ENCODE results near the gene EIF2AK2. TPM values are rescaled to one million over a fixed set of nuclear protein-coding genes. Genes with fewer than 3 reads are reported as not detected.

The EIF2AK2 gene
- total and polyA plus RNA-seq, 12 donors = 5.6 to 48.5 (median 33.6) TPM

DNA sequence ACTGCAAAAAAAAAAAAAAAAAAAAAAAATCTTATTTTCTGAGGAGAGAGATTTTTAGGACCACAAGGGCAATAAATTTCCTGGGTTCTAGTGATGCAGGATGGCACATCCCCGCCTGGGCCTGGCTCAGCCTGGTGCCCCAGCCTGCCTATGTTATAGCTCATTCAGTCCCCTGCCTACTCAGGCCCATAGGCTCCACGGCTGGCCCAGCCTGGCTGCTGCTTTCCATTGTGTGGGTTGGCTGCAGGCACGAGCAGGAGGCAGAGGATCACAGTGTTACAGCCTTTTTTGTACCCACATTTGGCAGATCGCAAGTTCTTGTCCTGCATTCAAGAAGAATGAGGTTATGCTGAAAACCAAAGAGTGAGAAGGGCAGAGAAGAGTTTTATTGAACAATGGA is 34.5 kb upstream of the EIF2AK2 start:
- Histone ChIP-seq H3K27me3 (no peaks in the 10 kb centered on the region), H3K4me1 (replicated peaks in 1 of 2) (peaks cover 10 to 13% of the 10 kb centered on the region in 2 donors), H3K9me3 (replicated peaks in 1 of 3) (no peaks in the 10 kb centered on the region), H3K27ac (no peak overlapping the region), H3K36me3 (replicated peaks in 1 of 2) (no peaks in the 10 kb centered on the region), H3K4me3 (no peak overlapping the region)
- DNase-seq = no peak
- WGBS, 4 donors = 84 to 89% (median 87%) methylated on average over 4 of the region's 4 CpGs
- intact Hi-C loops (cut with DNase I) = no loop called here
- no peak for TF ChIP-seq POLR2A (IDR thresholded peaks at IDR 0.05)
- TF ChIP-seq, protein P1, sequence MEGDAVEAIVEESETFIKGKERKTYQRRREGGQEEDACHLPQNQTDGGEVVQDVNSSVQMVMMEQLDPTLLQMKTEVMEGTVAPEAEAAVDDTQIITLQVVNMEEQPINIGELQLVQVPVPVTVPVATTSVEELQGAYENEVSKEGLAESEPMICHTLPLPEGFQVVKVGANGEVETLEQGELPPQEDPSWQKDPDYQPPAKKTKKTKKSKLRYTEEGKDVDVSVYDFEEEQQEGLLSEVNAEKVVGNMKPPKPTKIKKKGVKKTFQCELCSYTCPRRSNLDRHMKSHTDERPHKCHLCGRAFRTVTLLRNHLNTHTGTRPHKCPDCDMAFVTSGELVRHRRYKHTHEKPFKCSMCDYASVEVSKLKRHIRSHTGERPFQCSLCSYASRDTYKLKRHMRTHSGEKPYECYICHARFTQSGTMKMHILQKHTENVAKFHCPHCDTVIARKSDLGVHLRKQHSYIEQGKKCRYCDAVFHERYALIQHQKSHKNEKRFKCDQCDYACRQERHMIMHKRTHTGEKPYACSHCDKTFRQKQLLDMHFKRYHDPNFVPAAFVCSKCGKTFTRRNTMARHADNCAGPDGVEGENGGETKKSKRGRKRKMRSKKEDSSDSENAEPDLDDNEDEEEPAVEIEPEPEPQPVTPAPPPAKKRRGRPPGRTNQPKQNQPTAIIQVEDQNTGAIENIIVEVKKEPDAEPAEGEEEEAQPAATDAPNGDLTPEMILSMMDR (IDR thresholded peaks at IDR 0.05) = no peak

DNA sequence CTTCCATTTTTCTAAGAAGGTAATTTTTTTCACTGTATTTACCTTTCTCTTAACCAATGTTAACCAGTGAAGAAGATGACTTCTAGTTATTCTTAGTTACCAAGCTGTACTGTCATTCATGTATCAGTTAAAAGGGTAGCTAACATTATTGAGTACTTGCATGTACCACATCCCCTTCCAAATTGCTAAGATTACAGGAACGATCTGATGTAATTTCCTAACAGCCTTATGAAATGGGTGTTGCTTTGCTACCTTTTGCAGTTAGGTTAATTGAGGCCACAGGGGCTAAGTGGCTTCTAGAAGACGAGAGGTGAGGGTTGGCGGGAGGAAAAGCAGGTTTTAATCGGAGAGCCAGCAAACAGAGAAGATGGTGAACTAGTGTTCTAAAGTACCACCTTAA is 33.5 kb upstream of the EIF2AK2 start:
- intact Hi-C loops (cut with DNase I) = no loop called here
- TF ChIP-seq POLR2A (IDR thresholded peaks at IDR 0.05) = no peak
- TF ChIP-seq, protein P1 (IDR thresholded peaks at IDR 0.05) = no peak
- H3K4me3 ChIP-seq = no peak overlapping the region
- H3K27me3 ChIP-seq = no peaks in the 10 kb centered on the region
- no peaks in the 10 kb centered on the region for H3K36me3 ChIP-seq (replicated peaks in 1 of 2)
- no peak for DNase-seq
- peak overlapping the region in 4 of 5 donors; percentile 42 to 91 (median 80) for H3K27ac ChIP-seq
- H3K4me1 ChIP-seq (replicated peaks in 1 of 2) = peaks cover 10 to 13% of the 10 kb centered on the region in 2 donors
- WGBS, 4 donors = 74 to 86% (median 83%) methylated on average over 4 of the region's 4 CpGs
- no peaks in the 10 kb centered on the region for H3K9me3 ChIP-seq (replicated peaks in 1 of 3)

DNA sequence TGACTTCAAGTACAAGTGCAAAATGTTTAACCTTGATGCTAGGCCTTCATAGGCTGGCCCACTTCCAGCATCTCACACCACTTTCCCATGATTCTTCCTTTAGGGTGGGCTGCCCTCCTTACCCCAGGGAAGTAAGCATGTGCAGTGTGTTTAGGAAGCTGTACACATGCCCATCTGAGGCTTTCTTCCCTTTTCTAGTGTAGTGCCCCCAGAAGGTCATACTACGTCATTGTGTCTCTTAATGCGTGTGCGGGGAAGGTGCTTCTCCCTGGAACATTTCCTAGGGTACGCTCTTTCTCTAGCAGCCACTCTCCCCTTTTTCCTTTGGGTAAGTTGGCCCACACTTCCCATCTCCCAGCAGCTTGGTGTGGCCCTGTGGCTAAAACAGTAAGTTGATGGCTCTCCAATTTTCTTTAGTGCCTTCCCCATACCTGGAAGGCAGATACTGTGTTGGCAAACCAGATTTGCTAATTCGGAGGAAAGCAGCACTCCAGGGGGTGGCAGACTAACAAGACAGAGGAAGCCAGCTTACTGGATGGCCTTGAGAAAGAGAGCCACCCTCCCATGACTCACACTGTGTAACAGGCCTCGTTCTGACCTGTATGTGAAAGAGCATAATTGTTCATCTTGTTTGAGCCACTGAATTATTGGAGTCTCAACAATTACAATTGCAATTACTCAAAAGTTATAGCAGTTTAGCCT is 32.8 kb upstream of the EIF2AK2 start:
- Histone ChIP-seq H3K4me1 (replicated peaks in 1 of 2) (peaks cover 10 to 13% of the 10 kb centered on the region in 2 donors), H3K27me3 (no peaks in the 10 kb centered on the region), H3K9me3 (replicated peaks in 1 of 3) (no peaks in the 10 kb centered on the region), H3K36me3 (replicated peaks in 1 of 2) (no peaks in the 10 kb centered on the region), H3K4me3 (peak overlapping the region in 1 of 4 donors; percentile 11), H3K27ac (peak overlapping the region; percentile 61 to 91 (median 79))
- intact Hi-C loops (cut with DNase I) = no loop called here
- 30 to 38% (median 33%) methylated on average over 6 of the region's 6 CpGs for WGBS, 4 donors
- DNase-seq = peak; percentile 77 to 91 (median 90)
- peak in 1 of 2 donors; percentile 28 for TF ChIP-seq POLR2A (IDR thresholded peaks at IDR 0.05)
- TF ChIP-seq, protein P1 (IDR thresholded peaks at IDR 0.05) = peak in 2 of 6 experiments; percentile 5 to 23

DNA sequence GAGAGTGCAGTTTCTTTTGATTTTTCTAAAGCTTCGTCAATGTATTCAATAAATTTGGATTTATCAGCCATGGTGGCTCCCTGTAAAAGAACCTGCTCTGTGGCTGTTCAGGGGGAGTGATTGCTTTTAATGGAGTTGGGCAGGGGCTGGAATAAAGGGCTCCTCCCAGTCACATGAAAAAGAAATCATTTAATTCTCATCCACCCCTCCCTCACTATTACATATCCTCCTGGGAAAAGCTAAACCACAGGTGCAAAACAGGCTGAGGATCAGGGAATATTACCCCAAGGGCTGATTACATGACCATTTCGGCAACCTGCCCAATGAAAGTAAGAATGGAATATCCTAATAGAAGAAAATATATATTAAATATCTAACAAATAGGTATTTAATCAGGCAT is 31.8 kb upstream of the EIF2AK2 start, which contains the start of gene SULT6B1:
SULT6B1 (minus strand) TSS at position 101 of the 400 bp plus-strand sequence; CDS start at position 71, 30 bp downstream.
- H3K36me3 ChIP-seq (replicated peaks in 1 of 2) = no peaks in the 10 kb centered on the region
- TF ChIP-seq, protein P1 (IDR thresholded peaks at IDR 0.05) = no peak
- TF ChIP-seq POLR2A (IDR thresholded peaks at IDR 0.05) = no peak
- peak within 1 kb of the TSS; percentile 61 to 91 (median 79) for H3K27ac ChIP-seq
- H3K27me3 ChIP-seq = no peaks in the 10 kb centered on the region
- intact Hi-C loops (cut with DNase I) = no loop called here
- H3K4me1 ChIP-seq (replicated peaks in 1 of 2) = peaks cover 10 to 13% of the 10 kb centered on the region in 2 donors
- 95 to 100% (median 97%) methylated on average over 2 of the region's 2 CpGs for WGBS, 4 donors
- no peak for DNase-seq
- no peak within 1 kb of the TSS for H3K4me3 ChIP-seq
- no peaks in the 10 kb centered on the region for H3K9me3 ChIP-seq (replicated peaks in 1 of 3)

Measured in adrenal gland (tissue), 12 donors.